Liver (tissue), 9 donors: ENCODE data around the gene SPAST. TPM values are rescaled to one million over a fixed set of nuclear protein-coding genes. Genes with fewer than 3 reads are reported as not detected.

Experiments used
- DNase-seq: peaks from one replicate; pipeline ENCODE4 v3.0.0-alpha.2; 2017; ENCODE audit warnings: low spot score
- H3K27ac ChIP-seq, 2 donors: one replicate each; pipeline ENCODE4 v1.7.0; 2013; ENCODE audit warnings: inconsistent platforms in 2 of 2, low read length in 2 of 2, control low read depth in 1 of 2, low read depth in 1 of 2, mild to moderate bottlenecking in 1 of 2
- H3K27me3 ChIP-seq, 4 donors: one replicate each; pipeline versions ENCODE4 v1.6.1 to v1.7.0; 2013; ENCODE audit warnings: low read length in 3 of 4, inconsistent platforms in 1 of 4, mild to moderate bottlenecking in 1 of 4, moderate library complexity in 1 of 4; ENCODE audit not compliant: control insufficient read depth in 4 of 4, insufficient read depth in 4 of 4
- H3K36me3 ChIP-seq, 4 donors: one replicate each; pipeline versions ENCODE4 v1.6.1 to v1.7.0; 2013; ENCODE audit warnings: low read length in 3 of 4, mild to moderate bottlenecking in 3 of 4, low read depth in 1 of 4, moderate library complexity in 1 of 4; ENCODE audit not compliant: control insufficient read depth in 4 of 4, insufficient read depth in 3 of 4
- H3K4me1 ChIP-seq, 4 donors: one replicate each; pipeline versions ENCODE4 v1.6.1 to v1.7.0; 2013; ENCODE audit warnings: low read length in 3 of 4, mild to moderate bottlenecking in 3 of 4, moderate library complexity in 1 of 4; ENCODE audit not compliant: control insufficient read depth in 4 of 4, insufficient read depth in 4 of 4
- H3K4me3 ChIP-seq, 3 donors: one replicate each; pipeline versions ENCODE4 v1.6.1 to v1.7.0; 2013; ENCODE audit warnings: low read length in 3 of 3, control low read depth in 1 of 3, low read depth in 1 of 3, mild to moderate bottlenecking in 1 of 3
- H3K9ac ChIP-seq, 2 donors: one replicate each; pipeline ENCODE4 v1.7.0; 2013; ENCODE audit warnings: low read length in 2 of 2, mild to moderate bottlenecking in 2 of 2, moderate library complexity in 2 of 2, control low read depth in 1 of 2, low read depth in 1 of 2
- H3K9me3 ChIP-seq, 4 donors: one replicate each; pipeline versions ENCODE4 v1.6.1 to v1.7.0; 2013; ENCODE audit warnings: low read length in 3 of 4; ENCODE audit not compliant: control insufficient read depth in 4 of 4
- CTCF ChIP-seq: fragments of 150-350 bp; IDR thresholded peaks from 2 replicates; pipeline ENCODE4 v1.5.1; 2017; ENCODE audit warnings: improper control_type of control experiment, low read depth, low read length; ENCODE audit not compliant: missing input control
- EGR1 ChIP-seq, 2 donors: IDR thresholded peaks; 2 replicates each; pipeline ENCODE4 v1.6.1; 2016 to 2018; ENCODE audit warnings: antibody characterized with exemption in 2 of 2, low read depth in 2 of 2
- FOXA1 ChIP-seq: IDR thresholded peaks from 2 replicates; pipeline ENCODE4 v1.6.1; 2016; ENCODE audit warnings: antibody characterized with exemption
- FOXA2 ChIP-seq: IDR thresholded peaks from 2 replicates; pipeline ENCODE4 v1.6.1; 2016; ENCODE audit warnings: antibody characterized with exemption
- GABPA ChIP-seq, 2 donors: IDR thresholded peaks in 1 of 2; conservative IDR thresholded peaks in 1 of 2; 2 replicates each; pipeline ENCODE4 v1.6.1; 2016; ENCODE audit warnings: antibody characterized with exemption in 2 of 2, mild to moderate bottlenecking in 1 of 2, moderate library complexity in 1 of 2
- HNF4A ChIP-seq, 2 donors: conservative IDR thresholded peaks; 2 replicates each; pipeline ENCODE4 v1.6.1; 2016; ENCODE audit warnings: antibody characterized with exemption in 2 of 2, mild to moderate bottlenecking in 2 of 2
- HNF4G ChIP-seq: IDR thresholded peaks from 2 replicates; pipeline ENCODE4 v1.6.1; 2016; ENCODE audit warnings: antibody characterized with exemption
- JUND ChIP-seq, 2 donors: IDR thresholded peaks; 2 replicates each; pipeline ENCODE4 v1.6.1; 2016; ENCODE audit warnings: antibody characterized with exemption in 2 of 2
- NR2F2 ChIP-seq: IDR thresholded peaks from 2 replicates; pipeline ENCODE4 v1.6.1; 2016; ENCODE audit warnings: antibody characterized with exemption
- RAD21 ChIP-seq, 2 donors: IDR thresholded peaks; 2 replicates each; pipeline ENCODE4 v1.6.1; 2016; ENCODE audit warnings: antibody characterized with exemption in 2 of 2, mild to moderate bottlenecking in 2 of 2
- REST ChIP-seq: IDR thresholded peaks from 2 replicates; pipeline ENCODE4 v1.6.1; 2016; ENCODE audit warnings: antibody characterized with exemption, mild to moderate bottlenecking
- RXRA ChIP-seq, 2 donors: IDR thresholded peaks; 2 replicates each; pipeline ENCODE4 v1.6.1; 2017 to 2018; ENCODE audit warnings: antibody characterized with exemption in 2 of 2, mild to moderate bottlenecking in 1 of 2
- SP1 ChIP-seq: IDR thresholded peaks from 2 replicates; pipeline ENCODE4 v1.6.1; 2018; ENCODE audit warnings: antibody characterized with exemption, mild to moderate bottlenecking
- TAF1 ChIP-seq: conservative IDR thresholded peaks from 2 replicates; pipeline ENCODE4 v1.6.1; 2016; ENCODE audit warnings: antibody characterized with exemption, mild to moderate bottlenecking
- YY1 ChIP-seq: IDR thresholded peaks from 2 replicates; pipeline ENCODE4 v1.6.1; 2016; ENCODE audit warnings: antibody characterized with exemption, mild to moderate bottlenecking
- ZBTB33 ChIP-seq: IDR thresholded peaks from 2 replicates; pipeline ENCODE4 v1.6.1; 2016; ENCODE audit warnings: antibody characterized with exemption
- WGBS: extraction: QIAGEN DNeasy Blood & Tissue Kit; methylation state at CpG from one replicate; pipeline ENCODE4 v1.1.7; 2013; 5-methylcytosine and 5-hydroxymethylcytosine counted together
- polyA plus RNA-seq, 2 donors: library from polyadenylated mRNA; stranded (reverse) in 1 of 2; unstranded in 1 of 2; fragments of 200-250 nt in 1 of 2; fragments of >200 nt in 1 of 2; fragmentation: Nextera tagmentation in 1 of 2; extraction: Ambion mirVana in 1 of 2; gene quantifications; one replicate each; pipeline versions ENCODE4 v1.2.1 to v1.2.3, GENCODE V29; 2013 to 2015
- total RNA-seq, 2 donors: library from RNA; depleted of rRNA; stranded (reverse); fragments of >200 nt; gene quantifications; one replicate each; pipeline ENCODE4 v1.2.3, GENCODE V29; 2014
- TF ChIP-seq, protein P1 (sequence below): IDR thresholded peaks from 2 replicates; pipeline ENCODE4 v1.6.1; 2016; ENCODE audit warnings: antibody characterized with exemption
- TF ChIP-seq, protein P2 (sequence below): IDR thresholded peaks from 2 replicates; pipeline ENCODE4 v1.6.1; 2016; ENCODE audit warnings: antibody characterized with exemption
- donor health status: healthy.
- donor health status: healthy.
- donor health status: healthy.
- donor health status: healthy.
- donor health status: healthy.

SPAST gene
- total and polyA plus RNA-seq, 4 donors = 3.2 to 16.8 (median 7.7) TPM

DNA sequence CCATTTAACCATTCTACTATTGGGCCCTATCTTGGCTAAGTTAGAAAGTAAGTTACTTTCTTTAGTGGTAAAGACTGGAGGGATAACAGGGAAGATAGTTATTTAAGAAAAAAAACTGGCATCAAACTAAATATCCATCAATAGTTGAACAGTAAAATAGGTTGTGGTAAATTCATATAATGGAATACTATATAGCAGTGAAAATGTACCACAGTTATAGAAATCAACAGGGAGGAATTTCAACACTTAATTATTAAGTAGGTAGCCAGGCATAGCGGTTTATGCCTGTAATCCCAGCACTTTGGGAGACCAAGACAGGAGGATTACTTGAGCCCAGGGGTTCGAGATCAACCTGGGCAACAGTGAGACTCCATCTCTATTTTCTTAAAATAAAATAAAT, 3.1 kb upstream of the SPAST start:
- H3K36me3 ChIP-seq = no peaks in the 10 kb centered on the region
- H3K27ac ChIP-seq = no peak overlapping the region
- no peak overlapping the region for H3K4me3 ChIP-seq
- peaks cover 2 to 19% (median 12%) of the 10 kb centered on the region in 4 donors for H3K4me1 ChIP-seq
- no peaks in the 10 kb centered on the region for H3K27me3 ChIP-seq
- no peak overlapping the region for H3K9ac ChIP-seq
- DNase-seq = no peak
- no peaks in the 10 kb centered on the region for H3K9me3 ChIP-seq
- no peak for TF ChIP-seq YY1
- no peak for TF ChIP-seq NR2F2
- TF ChIP-seq EGR1 (IDR thresholded peaks at IDR 0.05; ENCODE audit: low read depth in 2 of 2) = no peak
- no peak for TF ChIP-seq ZBTB33
- TF ChIP-seq FOXA1 = no peak
- no peak for TF ChIP-seq HNF4G
- TF ChIP-seq, protein P1, sequence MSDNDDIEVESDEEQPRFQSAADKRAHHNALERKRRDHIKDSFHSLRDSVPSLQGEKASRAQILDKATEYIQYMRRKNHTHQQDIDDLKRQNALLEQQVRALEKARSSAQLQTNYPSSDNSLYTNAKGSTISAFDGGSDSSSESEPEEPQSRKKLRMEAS = no peak
- TF ChIP-seq, protein P2, sequence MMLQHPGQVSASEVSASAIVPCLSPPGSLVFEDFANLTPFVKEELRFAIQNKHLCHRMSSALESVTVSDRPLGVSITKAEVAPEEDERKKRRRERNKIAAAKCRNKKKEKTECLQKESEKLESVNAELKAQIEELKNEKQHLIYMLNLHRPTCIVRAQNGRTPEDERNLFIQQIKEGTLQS = no peak
- TF ChIP-seq HNF4A (conservative IDR thresholded peaks at IDR 0.05) = no peak
- no peak for TF ChIP-seq JUND (IDR thresholded peaks at IDR 0.05)
- no peak for TF ChIP-seq REST
- no peak for TF ChIP-seq RAD21 (IDR thresholded peaks at IDR 0.05)
- no peak for TF ChIP-seq TAF1
- no peak for TF ChIP-seq CTCF
- no peak for TF ChIP-seq RXRA (IDR thresholded peaks at IDR 0.05)
- no peak for TF ChIP-seq FOXA2
- TF ChIP-seq SP1 = no peak
- no peak for TF ChIP-seq GABPA (IDR thresholded peaks at IDR 0.05 in 1 of 2, conservative IDR thresholded peaks at IDR 0.05 in 1 of 2)
- WGBS = 94% methylated on average over 2 of the region's 2 CpGs
